WTC11 (cell line): ENCODE data around the gene LNX1. TPM values are rescaled to one million over a fixed set of nuclear protein-coding genes. Genes with fewer than 3 reads are reported as not detected.

ENCODE experiments used
- ATAC-seq: fragments of 200-7000 bp; cut with Tn5 transposase; 2 replicates; pipeline ENCODE4 v1.10.0; 2021; ENCODE audit warnings: mild to moderate bottlenecking, moderate library complexity
- CTCF ChIA-PET: fragments of 300-600 bp; sonication (Branson Sonifier 250); formaldehyde crosslinking; loops from one replicate; lab custom pipeline; 2021; ENCODE audit warnings: antibody characterized with exemption; lab: Charles Lee
- POLR2A ChIA-PET: fragments of 350-600 bp; sonication (Branson Sonifier 250); formaldehyde crosslinking; loops from one replicate; lab custom pipeline; 2021; ENCODE audit warnings: antibody characterized with exemption; lab: Charles Lee
- DNase-seq: peaks from one replicate; pipeline ENCODE4 v3.0.0; 2021; ENCODE audit warnings: low spot score
- H3K27ac Mint-ChIP-seq: 2 replicates; pipeline ENCODE4 v1.8.0; 2021; ENCODE audit warnings: mixed read lengths
- H3K27me3 Mint-ChIP-seq: 2 replicates; pipeline ENCODE4 v1.8.0; 2021; ENCODE audit warnings: low read depth, mild to moderate bottlenecking, moderate library complexity, mixed read lengths
- H3K36me3 Mint-ChIP-seq: 2 replicates; pipeline ENCODE4 v1.8.0; 2021; ENCODE audit warnings: mixed read lengths
- H3K4me1 Mint-ChIP-seq: 2 replicates; pipeline ENCODE4 v1.8.0; 2022; ENCODE audit warnings: mixed read lengths
- H3K4me3 Mint-ChIP-seq: 2 replicates; pipeline ENCODE4 v1.8.0; 2021; ENCODE audit warnings: mild to moderate bottlenecking, moderate library complexity, mixed read lengths
- H3K9me3 Mint-ChIP-seq: 2 replicates; pipeline ENCODE4 v1.8.0; 2021; ENCODE audit warnings: mixed read lengths
- ATF1 ChIP-seq: sonication (generic); formaldehyde crosslinking; IDR thresholded peaks from 2 replicates; pipeline ENCODE4 v1.8.1; 2023; ENCODE audit warnings: mild to moderate bottlenecking, moderate library complexity, missing genetic modification reagents
- FOXK1 ChIP-seq: sonication (generic); formaldehyde crosslinking; IDR thresholded peaks from 2 replicates; pipeline ENCODE4 v1.8.0; 2022; ENCODE audit warnings: mild to moderate bottlenecking, moderate library complexity, missing genetic modification reagents
- GABPB1 ChIP-seq: sonication (generic); formaldehyde crosslinking; IDR thresholded peaks from 2 replicates; pipeline ENCODE4 v1.8.1; 2023; ENCODE audit warnings: mild to moderate bottlenecking, missing genetic modification reagents
- GTF2I ChIP-seq: fragments of 250-450 bp; sonication (Bioruptor Pico); conservative IDR thresholded peaks from 2 replicates; pipeline ENCODE4 v1.4.0; 2021; ENCODE audit warnings: mild to moderate bottlenecking
- JUN ChIP-seq: sonication (generic); formaldehyde crosslinking; IDR thresholded peaks from 2 replicates; pipeline ENCODE4 v1.8.0; 2023; ENCODE audit warnings: mild to moderate bottlenecking, missing genetic modification reagents
- NFE2L1 ChIP-seq: sonication (generic); formaldehyde crosslinking; IDR thresholded peaks from 2 replicates; pipeline ENCODE4 v1.8.1; 2023; ENCODE audit warnings: missing genetic modification reagents
- RORB ChIP-seq: fragments of 250-450 bp; sonication (Bioruptor Pico); IDR thresholded peaks from 2 replicates; pipeline ENCODE4 v1.9.0; 2021; ENCODE audit warnings: mild to moderate bottlenecking
- SOX15 ChIP-seq: fragments of 250-450 bp; sonication (Bioruptor Pico); IDR thresholded peaks from 2 replicates; pipeline ENCODE4 v1.9.0; 2021; ENCODE audit warnings: mild to moderate bottlenecking
- SP1 ChIP-seq: sonication (generic); formaldehyde crosslinking; conservative IDR thresholded peaks from 2 replicates; pipeline ENCODE4 v1.8.1; 2022; ENCODE audit warnings: missing genetic modification reagents
- TCF7 ChIP-seq: sonication (generic); formaldehyde crosslinking; IDR thresholded peaks from 2 replicates; pipeline ENCODE4 v1.8.0; 2022; ENCODE audit warnings: mild to moderate bottlenecking, low read depth, missing genetic modification reagents, moderate library complexity
- TEAD1 ChIP-seq: sonication (generic); formaldehyde crosslinking; IDR thresholded peaks from 2 replicates; pipeline ENCODE4 v1.8.0; 2022; ENCODE audit warnings: mild to moderate bottlenecking, missing genetic modification reagents
- TEAD4 ChIP-seq: sonication (generic); formaldehyde crosslinking; IDR thresholded peaks from 2 replicates; pipeline ENCODE4 v1.8.0; 2022; ENCODE audit warnings: mild to moderate bottlenecking, missing genetic modification reagents
- ZNF138 ChIP-seq: sonication (generic); formaldehyde crosslinking; conservative IDR thresholded peaks from 2 replicates; pipeline ENCODE4 v1.8.1; 2022; ENCODE audit warnings: mild to moderate bottlenecking, moderate library complexity, missing genetic modification reagents
- total RNA-seq: library from RNA; stranded (reverse); gene quantifications from 3 replicates; pipeline ENCODE4 v1.2.3, GENCODE V29; 2021
- TF ChIP-seq, protein P1 (sequence below): sonication (generic); formaldehyde crosslinking; IDR thresholded peaks from 2 replicates; pipeline ENCODE4 v1.8.0; 2022; ENCODE audit warnings: mild to moderate bottlenecking, missing genetic modification reagents
- TF ChIP-seq, protein P2 (sequence below): sonication (generic); formaldehyde crosslinking; IDR thresholded peaks from 2 replicates; pipeline ENCODE4 v1.8.0; 2022; ENCODE audit warnings: mild to moderate bottlenecking, missing genetic modification reagents
- TF ChIP-seq, protein P3 (sequence below): sonication (generic); formaldehyde crosslinking; IDR thresholded peaks from 2 replicates; pipeline ENCODE4 v1.8.1; 2022; ENCODE audit warnings: missing genetic modification reagents, borderline replicate concordance
- TF ChIP-seq, protein P4 (sequence below): sonication (generic); formaldehyde crosslinking; IDR thresholded peaks from 2 replicates; pipeline ENCODE4 v1.8.0; 2022; ENCODE audit warnings: mild to moderate bottlenecking, missing genetic modification reagents
- TF ChIP-seq, protein P5 (sequence below): sonication (generic); formaldehyde crosslinking; IDR thresholded peaks from 2 replicates; pipeline ENCODE4 v1.8.1; 2023; ENCODE audit warnings: mild to moderate bottlenecking, missing genetic modification reagents
- TF ChIP-seq, protein P6 (sequence below): sonication (generic); formaldehyde crosslinking; IDR thresholded peaks from 2 replicates; pipeline ENCODE4 v1.8.1; 2023; ENCODE audit warnings: mild to moderate bottlenecking, missing genetic modification reagents, moderate library complexity
- TF ChIP-seq, protein P7 (sequence below): sonication (generic); formaldehyde crosslinking; IDR thresholded peaks from 2 replicates; pipeline ENCODE4 v1.8.1; 2023; ENCODE audit warnings: mild to moderate bottlenecking, missing genetic modification reagents, borderline replicate concordance

Gene LNX1
- total RNA-seq, 1 experiment from 2014 or later: 5.9 TPM

DNA sequence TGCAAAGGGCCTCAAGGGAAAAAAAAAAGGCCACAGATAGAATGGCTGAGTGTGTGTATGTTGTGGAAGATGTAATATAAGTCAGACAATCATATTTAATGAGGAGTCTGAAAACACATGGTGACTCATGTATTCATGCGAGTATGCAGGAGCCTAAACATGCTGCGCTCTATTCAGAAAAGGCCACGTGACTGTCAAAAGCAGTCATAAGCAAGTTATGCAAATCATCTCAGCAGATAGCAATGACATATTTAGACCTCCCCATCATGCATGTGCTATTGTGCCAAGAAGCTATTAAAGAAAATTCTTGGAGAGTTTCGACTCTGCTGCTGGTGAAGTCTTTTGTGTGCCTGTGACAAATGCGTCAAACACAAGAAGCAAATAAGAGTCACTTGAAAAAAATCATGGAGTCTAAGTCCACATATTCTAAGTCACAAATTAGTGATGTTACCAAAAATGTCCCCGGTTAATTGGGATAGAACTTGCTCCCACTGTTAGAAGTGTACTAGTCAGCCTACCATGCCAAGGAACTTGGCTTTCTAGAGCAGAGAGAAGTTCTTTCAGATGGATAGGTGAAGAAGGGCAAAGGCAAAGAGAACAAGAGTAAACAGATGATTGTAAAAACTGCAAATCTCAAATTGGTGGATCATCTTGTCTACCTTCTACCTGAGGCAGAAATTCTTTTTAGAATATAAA lies 5.0 kb downstream of the LNX1 start (continued):
- TF ChIP-seq, protein P1, sequence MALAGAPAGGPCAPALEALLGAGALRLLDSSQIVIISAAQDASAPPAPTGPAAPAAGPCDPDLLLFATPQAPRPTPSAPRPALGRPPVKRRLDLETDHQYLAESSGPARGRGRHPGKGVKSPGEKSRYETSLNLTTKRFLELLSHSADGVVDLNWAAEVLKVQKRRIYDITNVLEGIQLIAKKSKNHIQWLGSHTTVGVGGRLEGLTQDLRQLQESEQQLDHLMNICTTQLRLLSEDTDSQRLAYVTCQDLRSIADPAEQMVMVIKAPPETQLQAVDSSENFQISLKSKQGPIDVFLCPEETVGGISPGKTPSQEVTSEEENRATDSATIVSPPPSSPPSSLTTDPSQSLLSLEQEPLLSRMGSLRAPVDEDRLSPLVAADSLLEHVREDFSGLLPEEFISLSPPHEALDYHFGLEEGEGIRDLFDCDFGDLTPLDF (CRISPR knock-in tag): no peak
- no peak for TF ChIP-seq JUN (CRISPR knock-in tag)
- no peak for TF ChIP-seq TEAD1 (CRISPR knock-in tag)
- no peak for TF ChIP-seq SP1 (CRISPR knock-in tag)
- TF ChIP-seq, protein P2, sequence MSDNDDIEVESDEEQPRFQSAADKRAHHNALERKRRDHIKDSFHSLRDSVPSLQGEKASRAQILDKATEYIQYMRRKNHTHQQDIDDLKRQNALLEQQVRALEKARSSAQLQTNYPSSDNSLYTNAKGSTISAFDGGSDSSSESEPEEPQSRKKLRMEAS (CRISPR knock-in tag): no peak
- TF ChIP-seq SOX15 (CRISPR knock-in tag): no peak

DNA sequence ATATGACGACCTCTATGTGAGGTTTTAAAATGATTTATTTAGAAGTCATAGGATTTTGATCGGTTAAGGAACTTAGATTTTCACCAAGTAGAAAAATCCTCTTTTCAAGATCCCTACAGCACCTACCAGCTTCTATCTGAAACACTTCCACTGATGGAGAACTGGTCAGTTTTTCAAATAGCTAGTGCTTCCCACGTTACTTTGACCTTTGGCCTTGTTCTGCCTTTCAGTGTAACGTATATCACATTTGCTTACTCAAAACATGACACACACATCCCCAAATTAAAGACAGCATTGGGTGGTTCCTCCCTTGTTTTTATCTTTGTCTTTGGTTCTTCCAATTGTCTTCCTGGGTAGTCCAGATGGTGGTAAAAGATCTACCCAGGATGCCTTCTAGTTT lies 6.6 kb downstream of the LNX1 start:
- DNase-seq (no peak), ATAC-seq (no peak)
- Mint-ChIP-seq H3K4me1 (peaks cover 6% of the 10 kb centered on the region), H3K36me3 (peaks cover 3% of the 10 kb centered on the region; the same call in 1 of the 2 replicates), H3K27ac (no peak overlapping the region), H3K9me3 (peaks cover 4% of the 10 kb centered on the region), H3K27me3 (no peaks in the 10 kb centered on the region), H3K4me3 (no peak overlapping the region)
- ChIA-PET POLR2A (no interaction called here), CTCF (no interaction called here)
- TF ChIP-seq, protein P3, sequence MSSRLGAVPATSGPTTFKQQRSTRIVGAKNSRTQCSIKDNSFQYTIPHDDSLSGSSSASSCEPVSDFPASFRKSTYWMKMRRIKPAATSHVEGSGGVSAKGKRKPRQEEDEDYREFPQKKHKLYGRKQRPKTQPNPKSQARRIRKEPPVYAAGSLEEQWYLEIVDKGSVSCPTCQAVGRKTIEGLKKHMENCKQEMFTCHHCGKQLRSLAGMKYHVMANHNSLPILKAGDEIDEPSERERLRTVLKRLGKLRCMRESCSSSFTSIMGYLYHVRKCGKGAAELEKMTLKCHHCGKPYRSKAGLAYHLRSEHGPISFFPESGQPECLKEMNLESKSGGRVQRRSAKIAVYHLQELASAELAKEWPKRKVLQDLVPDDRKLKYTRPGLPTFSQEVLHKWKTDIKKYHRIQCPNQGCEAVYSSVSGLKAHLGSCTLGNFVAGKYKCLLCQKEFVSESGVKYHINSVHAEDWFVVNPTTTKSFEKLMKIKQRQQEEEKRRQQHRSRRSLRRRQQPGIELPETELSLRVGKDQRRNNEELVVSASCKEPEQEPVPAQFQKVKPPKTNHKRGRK (CRISPR knock-in tag): no peak
- TF ChIP-seq, protein P4, sequence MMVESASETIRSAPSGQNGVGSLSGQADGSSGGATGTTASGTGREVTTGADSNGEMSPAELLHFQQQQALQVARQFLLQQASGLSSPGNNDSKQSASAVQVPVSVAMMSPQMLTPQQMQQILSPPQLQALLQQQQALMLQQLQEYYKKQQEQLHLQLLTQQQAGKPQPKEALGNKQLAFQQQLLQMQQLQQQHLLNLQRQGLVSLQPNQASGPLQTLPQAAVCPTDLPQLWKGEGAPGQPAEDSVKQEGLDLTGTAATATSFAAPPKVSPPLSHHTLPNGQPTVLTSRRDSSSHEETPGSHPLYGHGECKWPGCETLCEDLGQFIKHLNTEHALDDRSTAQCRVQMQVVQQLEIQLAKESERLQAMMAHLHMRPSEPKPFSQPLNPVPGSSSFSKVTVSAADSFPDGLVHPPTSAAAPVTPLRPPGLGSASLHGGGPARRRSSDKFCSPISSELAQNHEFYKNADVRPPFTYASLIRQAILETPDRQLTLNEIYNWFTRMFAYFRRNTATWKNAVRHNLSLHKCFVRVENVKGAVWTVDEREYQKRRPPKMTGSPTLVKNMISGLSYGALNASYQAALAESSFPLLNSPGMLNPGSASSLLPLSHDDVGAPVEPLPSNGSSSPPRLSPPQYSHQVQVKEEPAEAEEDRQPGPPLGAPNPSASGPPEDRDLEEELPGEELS (CRISPR knock-in tag): no peak
- TF ChIP-seq, protein P5, sequence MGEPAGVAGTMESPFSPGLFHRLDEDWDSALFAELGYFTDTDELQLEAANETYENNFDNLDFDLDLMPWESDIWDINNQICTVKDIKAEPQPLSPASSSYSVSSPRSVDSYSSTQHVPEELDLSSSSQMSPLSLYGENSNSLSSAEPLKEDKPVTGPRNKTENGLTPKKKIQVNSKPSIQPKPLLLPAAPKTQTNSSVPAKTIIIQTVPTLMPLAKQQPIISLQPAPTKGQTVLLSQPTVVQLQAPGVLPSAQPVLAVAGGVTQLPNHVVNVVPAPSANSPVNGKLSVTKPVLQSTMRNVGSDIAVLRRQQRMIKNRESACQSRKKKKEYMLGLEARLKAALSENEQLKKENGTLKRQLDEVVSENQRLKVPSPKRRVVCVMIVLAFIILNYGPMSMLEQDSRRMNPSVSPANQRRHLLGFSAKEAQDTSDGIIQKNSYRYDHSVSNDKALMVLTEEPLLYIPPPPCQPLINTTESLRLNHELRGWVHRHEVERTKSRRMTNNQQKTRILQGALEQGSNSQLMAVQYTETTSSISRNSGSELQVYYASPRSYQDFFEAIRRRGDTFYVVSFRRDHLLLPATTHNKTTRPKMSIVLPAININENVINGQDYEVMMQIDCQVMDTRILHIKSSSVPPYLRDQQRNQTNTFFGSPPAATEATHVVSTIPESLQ: no peak
- no peak for TF ChIP-seq TCF7 (CRISPR knock-in tag)
- no peak for TF ChIP-seq RORB (CRISPR knock-in tag)
- no peak for TF ChIP-seq FOXK1
- TF ChIP-seq NFE2L1: no peak
- TF ChIP-seq, protein P6, sequence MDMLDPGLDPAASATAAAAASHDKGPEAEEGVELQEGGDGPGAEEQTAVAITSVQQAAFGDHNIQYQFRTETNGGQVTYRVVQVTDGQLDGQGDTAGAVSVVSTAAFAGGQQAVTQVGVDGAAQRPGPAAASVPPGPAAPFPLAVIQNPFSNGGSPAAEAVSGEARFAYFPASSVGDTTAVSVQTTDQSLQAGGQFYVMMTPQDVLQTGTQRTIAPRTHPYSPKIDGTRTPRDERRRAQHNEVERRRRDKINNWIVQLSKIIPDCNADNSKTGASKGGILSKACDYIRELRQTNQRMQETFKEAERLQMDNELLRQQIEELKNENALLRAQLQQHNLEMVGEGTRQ: no peak
- TF ChIP-seq ATF1 (CRISPR knock-in tag): no peak

DNA sequence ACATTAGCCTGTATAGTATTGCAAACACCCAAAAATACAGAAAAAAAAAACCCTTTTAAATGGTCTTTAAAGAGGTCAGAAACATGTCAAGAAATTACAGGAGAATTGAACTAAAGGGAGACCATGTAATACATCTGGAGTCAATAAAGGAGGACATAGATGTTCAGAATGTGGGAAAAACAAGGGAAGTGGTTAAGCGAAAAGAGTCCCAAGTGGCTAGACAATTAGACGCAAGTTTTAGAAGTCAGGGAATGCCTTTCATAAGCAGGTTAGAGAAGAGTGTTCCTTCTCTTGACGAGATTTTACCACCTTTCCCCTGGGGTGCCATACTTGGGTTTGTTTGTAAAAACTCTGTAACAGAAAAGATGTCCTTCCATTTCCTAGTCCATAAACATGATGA lies 7.8 kb downstream of the LNX1 start:
- no peaks in the 10 kb centered on the region for H3K27me3 Mint-ChIP-seq
- H3K36me3 Mint-ChIP-seq: peaks cover 3% of the 10 kb centered on the region; the same call in 1 of the 2 replicates
- DNase-seq (no peak), ATAC-seq (no peak)
- ChIA-PET CTCF (interaction anchor here (1.3 to 2.4 kb wide), 3 partner anchors 9 to 123 kb away, joined by 3 to 8 read pairs (median 5); no protein-coding TSS in a partner anchor), POLR2A (no interaction called here)
- H3K4me1 Mint-ChIP-seq: peaks cover 10% of the 10 kb centered on the region
- peak overlapping the region; percentile 76; the same call in 1 of the 2 replicates for H3K27ac Mint-ChIP-seq
- H3K9me3 Mint-ChIP-seq: peaks cover 4% of the 10 kb centered on the region
- no peak overlapping the region for H3K4me3 Mint-ChIP-seq
- TF ChIP-seq ZNF138 (CRISPR knock-in tag) (no peak), GABPB1 (no peak), TEAD1 (CRISPR knock-in tag) (no peak), TEAD4 (CRISPR knock-in tag) (no peak), GTF2I (no peak)
- TF ChIP-seq, protein P7, sequence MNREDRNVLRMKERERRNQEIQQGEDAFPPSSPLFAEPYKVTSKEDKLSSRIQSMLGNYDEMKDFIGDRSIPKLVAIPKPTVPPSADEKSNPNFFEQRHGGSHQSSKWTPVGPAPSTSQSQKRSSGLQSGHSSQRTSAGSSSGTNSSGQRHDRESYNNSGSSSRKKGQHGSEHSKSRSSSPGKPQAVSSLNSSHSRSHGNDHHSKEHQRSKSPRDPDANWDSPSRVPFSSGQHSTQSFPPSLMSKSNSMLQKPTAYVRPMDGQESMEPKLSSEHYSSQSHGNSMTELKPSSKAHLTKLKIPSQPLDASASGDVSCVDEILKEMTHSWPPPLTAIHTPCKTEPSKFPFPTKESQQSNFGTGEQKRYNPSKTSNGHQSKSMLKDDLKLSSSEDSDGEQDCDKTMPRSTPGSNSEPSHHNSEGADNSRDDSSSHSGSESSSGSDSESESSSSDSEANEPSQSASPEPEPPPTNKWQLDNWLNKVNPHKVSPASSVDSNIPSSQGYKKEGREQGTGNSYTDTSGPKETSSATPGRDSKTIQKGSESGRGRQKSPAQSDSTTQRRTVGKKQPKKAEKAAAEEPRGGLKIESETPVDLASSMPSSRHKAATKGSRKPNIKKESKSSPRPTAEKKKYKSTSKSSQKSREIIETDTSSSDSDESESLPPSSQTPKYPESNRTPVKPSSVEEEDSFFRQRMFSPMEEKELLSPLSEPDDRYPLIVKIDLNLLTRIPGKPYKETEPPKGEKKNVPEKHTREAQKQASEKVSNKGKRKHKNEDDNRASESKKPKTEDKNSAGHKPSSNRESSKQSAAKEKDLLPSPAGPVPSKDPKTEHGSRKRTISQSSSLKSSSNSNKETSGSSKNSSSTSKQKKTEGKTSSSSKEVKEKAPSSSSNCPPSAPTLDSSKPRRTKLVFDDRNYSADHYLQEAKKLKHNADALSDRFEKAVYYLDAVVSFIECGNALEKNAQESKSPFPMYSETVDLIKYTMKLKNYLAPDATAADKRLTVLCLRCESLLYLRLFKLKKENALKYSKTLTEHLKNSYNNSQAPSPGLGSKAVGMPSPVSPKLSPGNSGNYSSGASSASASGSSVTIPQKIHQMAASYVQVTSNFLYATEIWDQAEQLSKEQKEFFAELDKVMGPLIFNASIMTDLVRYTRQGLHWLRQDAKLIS (CRISPR knock-in tag): no peak
